HEK293T (cell line): ENCODE measurements around the gene LAMA5.

Experiments used
- CTCF ChIA-PET: fragments of 350-600 bp; formaldehyde crosslinking; extraction: SDS; loops from one replicate; lab custom pipeline; 2021; ENCODE audit warnings: antibody characterized with exemption, inconsistent platforms; lab: Yijun Ruan, JAX
- POLR2A ChIA-PET: fragments of 350-600 bp; formaldehyde crosslinking; extraction: SDS; loops from one replicate; lab custom pipeline; 2020; ENCODE audit warnings: antibody characterized with exemption, inconsistent platforms; lab: Yijun Ruan, JAX
- DNase-seq: peaks from one replicate; pipeline ENCODE4 v3.0.0; 2012; ENCODE audit warnings: mixed read lengths; ENCODE audit errors: extremely low spot score
- ARNT ChIP-seq: fragments of 450-650 bp; IDR thresholded peaks from 2 replicates; pipeline ENCODE4 v1.6.1; 2017; ENCODE audit warnings: mild to moderate bottlenecking
- BHLHE40 ChIP-seq: fragments of 450-650 bp; IDR thresholded peaks from 2 replicates; pipeline ENCODE4 v1.6.1; 2016; ENCODE audit warnings: mild to moderate bottlenecking, moderate library complexity, borderline replicate concordance
- CTBP1 ChIP-seq: fragments of 450-650 bp; IDR thresholded peaks from 2 replicates; pipeline ENCODE4 v1.6.1; 2016; ENCODE audit warnings: borderline replicate concordance
- ELF4 ChIP-seq: fragments of 450-650 bp; IDR thresholded peaks from 2 replicates; pipeline ENCODE4 v1.6.1; 2017; ENCODE audit warnings: antibody characterized with exemption
- FOXA1 ChIP-seq: fragments of 450-650 bp; IDR thresholded peaks from 2 replicates; pipeline ENCODE4 v1.6.1; 2016; ENCODE audit warnings: mild to moderate bottlenecking
- FOXK2 ChIP-seq: fragments of 450-650 bp; IDR thresholded peaks from 2 replicates; pipeline ENCODE4 v1.6.1; 2016; ENCODE audit warnings: mild to moderate bottlenecking
- FOXM1 ChIP-seq: fragments of 450-650 bp; IDR thresholded peaks from 2 replicates; pipeline ENCODE4 v1.6.1; 2017; ENCODE audit warnings: mild to moderate bottlenecking, borderline replicate concordance
- HDGF ChIP-seq: fragments of 450-650 bp; IDR thresholded peaks from 2 replicates; pipeline ENCODE4 v1.6.1; 2017; ENCODE audit warnings: antibody characterized with exemption, borderline replicate concordance
- L3MBTL2 ChIP-seq: fragments of 450-650 bp; conservative IDR thresholded peaks from 2 replicates; pipeline ENCODE4 v1.6.1; 2016; ENCODE audit warnings: mild to moderate bottlenecking
- LEF1 ChIP-seq: fragments of 450-650 bp; IDR thresholded peaks from 2 replicates; pipeline ENCODE4 v1.6.1; 2017; ENCODE audit warnings: mild to moderate bottlenecking, borderline replicate concordance
- NFRKB ChIP-seq: fragments of 450-650 bp; IDR thresholded peaks from 2 replicates; pipeline ENCODE4 v1.6.1; 2016; ENCODE audit warnings: mild to moderate bottlenecking, moderate library complexity
- SP1 ChIP-seq: fragments of 450-650 bp; IDR thresholded peaks from 2 replicates; pipeline ENCODE4 v1.6.1; 2017
- SUZ12 ChIP-seq: fragments of 450-650 bp; IDR thresholded peaks from 2 replicates; pipeline ENCODE4 v1.6.1; 2016; ENCODE audit warnings: mild to moderate bottlenecking
- TARDBP ChIP-seq: fragments of 450-650 bp; IDR thresholded peaks from 2 replicates; pipeline ENCODE4 v1.6.1; 2016
- ZNF384 ChIP-seq: fragments of 450-650 bp; IDR thresholded peaks from 2 replicates; pipeline ENCODE4 v1.6.1; 2016
- TF ChIP-seq, protein P1 (sequence below): fragments of 450-650 bp; IDR thresholded peaks from 2 replicates; pipeline ENCODE4 v1.6.1; 2016

LAMA5 gene

DNA sequence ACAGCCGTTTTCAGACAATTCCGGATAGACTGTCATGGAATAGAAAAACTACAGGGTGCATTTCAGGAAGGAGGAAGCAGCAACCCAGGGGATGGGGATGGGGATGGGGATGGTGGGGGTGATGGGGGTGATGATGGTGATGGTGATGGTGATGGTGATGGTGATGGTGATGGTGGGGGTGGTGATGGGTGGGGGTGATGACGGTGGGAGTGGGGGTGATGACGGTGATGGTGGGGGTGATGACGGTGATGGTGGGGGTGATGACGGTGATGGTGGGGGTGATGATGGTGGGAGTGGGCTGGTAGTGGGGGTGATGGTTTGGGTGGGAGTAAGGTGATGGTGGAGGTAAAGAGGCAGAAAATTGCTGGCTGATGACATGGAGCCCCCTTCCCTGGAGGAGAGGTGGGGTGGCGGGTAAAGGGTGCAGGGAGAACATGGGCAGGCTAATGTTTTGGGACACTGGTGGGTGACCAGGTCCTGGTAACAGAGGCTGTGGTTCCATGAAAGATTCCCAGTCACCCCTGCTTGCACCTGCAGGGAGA is 17.5 kb downstream of the LAMA5 start:
- POLR2A ChIA-PET: interaction anchor here (2.5 kb wide), 1 partner anchor 18 kb away, joined by 7 read pairs; the partner anchor contains the start of gene LAMA5
- no peak for TF ChIP-seq FOXA1
- TF ChIP-seq SP1: no peak
- TF ChIP-seq L3MBTL2: no peak
- TF ChIP-seq ARNT: no peak
- no peak for TF ChIP-seq TARDBP
- TF ChIP-seq SUZ12: no peak
- TF ChIP-seq LEF1: no peak
- no peak for TF ChIP-seq FOXM1
- TF ChIP-seq CTBP1: no peak
- no peak for TF ChIP-seq NFRKB
- no peak for TF ChIP-seq ELF4
- TF ChIP-seq HDGF: no peak
- TF ChIP-seq FOXK2: no peak
- TF ChIP-seq BHLHE40: no peak
- TF ChIP-seq, protein P1, sequence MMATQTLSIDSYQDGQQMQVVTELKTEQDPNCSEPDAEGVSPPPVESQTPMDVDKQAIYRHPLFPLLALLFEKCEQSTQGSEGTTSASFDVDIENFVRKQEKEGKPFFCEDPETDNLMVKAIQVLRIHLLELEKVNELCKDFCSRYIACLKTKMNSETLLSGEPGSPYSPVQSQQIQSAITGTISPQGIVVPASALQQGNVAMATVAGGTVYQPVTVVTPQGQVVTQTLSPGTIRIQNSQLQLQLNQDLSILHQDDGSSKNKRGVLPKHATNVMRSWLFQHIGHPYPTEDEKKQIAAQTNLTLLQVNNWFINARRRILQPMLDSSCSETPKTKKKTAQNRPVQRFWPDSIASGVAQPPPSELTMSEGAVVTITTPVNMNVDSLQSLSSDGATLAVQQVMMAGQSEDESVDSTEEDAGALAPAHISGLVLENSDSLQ: no peak
- TF ChIP-seq ZNF384: no peak
- DNase-seq: no peak
- CTCF ChIA-PET: interaction anchor here (1.1 kb wide), 1 partner anchor 16 kb away, joined by 4 read pairs; no protein-coding TSS in a partner anchor

DNA sequence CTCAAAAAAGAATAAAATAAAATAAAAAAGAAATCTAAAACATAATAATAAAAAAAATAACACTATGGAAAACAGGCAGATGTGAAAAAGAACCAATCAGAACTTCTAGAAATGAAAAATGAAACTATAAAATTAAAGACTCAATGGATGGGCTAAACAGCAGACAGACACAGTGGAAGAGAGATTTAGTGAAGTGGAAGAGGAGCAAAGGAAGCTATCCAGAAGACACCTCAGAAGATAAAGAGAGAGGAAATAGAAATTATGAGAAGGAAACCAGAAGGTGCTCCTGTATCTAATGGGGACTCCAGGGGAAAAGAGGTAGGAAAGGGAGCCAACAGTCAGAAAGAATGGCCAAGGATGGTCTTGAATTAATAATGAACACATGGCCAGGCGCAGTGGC is 18.5 kb downstream of the LAMA5 start:
- ChIA-PET CTCF (no interaction called here), POLR2A (interaction anchor here (2.5 kb wide), 1 partner anchor 19 kb away, joined by 7 read pairs; the partner anchor contains the start of gene LAMA5)
- no peak for DNase-seq
- TF ChIP-seq FOXA1 (no peak), FOXK2 (no peak), L3MBTL2 (no peak), ARNT (no peak), LEF1 (no peak), HDGF (no peak), TARDBP (no peak), ZNF384 (no peak), BHLHE40 (no peak), CTBP1 (no peak), NFRKB (no peak), FOXM1 (no peak), ELF4 (no peak), SUZ12 (no peak), SP1 (no peak)
- TF ChIP-seq, protein P1: no peak

DNA sequence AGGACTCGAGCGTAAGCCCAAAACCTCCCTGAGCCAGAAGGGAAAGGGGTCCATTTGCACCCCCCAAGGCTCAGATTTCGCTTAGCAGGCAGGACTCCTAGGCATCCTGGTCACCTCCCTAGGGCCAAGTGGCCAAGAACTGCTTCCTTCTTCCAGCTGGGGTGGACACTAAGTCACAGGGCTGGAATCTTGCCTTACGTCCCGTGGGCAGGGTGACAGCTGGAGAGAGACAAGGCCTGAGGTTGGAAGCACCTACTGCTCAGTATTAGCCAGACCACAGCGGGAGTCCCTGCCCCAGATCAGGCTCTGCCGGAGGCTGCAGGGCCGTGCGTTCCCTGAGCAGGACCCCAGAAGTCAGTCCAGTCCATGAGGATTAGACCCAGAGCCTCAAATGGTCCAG is 19.7 kb downstream of the LAMA5 start:
- no peak for DNase-seq
- CTCF ChIA-PET: no interaction called here
- POLR2A ChIA-PET: no interaction called here
- TF ChIP-seq, protein P1: no peak
- TF ChIP-seq HDGF (no peak), SUZ12 (no peak), LEF1 (no peak), TARDBP (no peak), NFRKB (no peak), ZNF384 (no peak), FOXM1 (no peak), CTBP1 (no peak), SP1 (no peak)

DNA sequence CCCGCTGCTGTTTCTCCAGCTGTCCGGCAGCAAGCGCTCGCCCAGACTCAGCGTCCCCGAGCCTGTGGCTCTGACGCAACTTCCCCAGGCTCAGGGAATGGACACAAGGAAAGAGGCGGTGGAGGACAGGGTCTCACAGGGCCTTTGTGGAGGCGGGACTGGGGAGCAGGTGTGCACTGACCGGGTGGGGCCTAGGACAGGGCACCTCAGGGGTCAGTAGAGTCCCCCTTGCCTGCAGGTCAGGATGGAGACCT is 20.0 kb downstream of the LAMA5 start:
- ChIA-PET CTCF (no interaction called here), POLR2A (no interaction called here)
- no peak for DNase-seq
- TF ChIP-seq CTBP1: no peak
- TF ChIP-seq HDGF: no peak
- no peak for TF ChIP-seq FOXM1
- TF ChIP-seq ELF4: no peak
- no peak for TF ChIP-seq SUZ12
- no peak for TF ChIP-seq L3MBTL2
- no peak for TF ChIP-seq FOXK2
- TF ChIP-seq FOXA1: no peak
- TF ChIP-seq LEF1: no peak
- no peak for TF ChIP-seq NFRKB
- no peak for TF ChIP-seq BHLHE40
- TF ChIP-seq ZNF384: no peak
- TF ChIP-seq SP1: no peak
- TF ChIP-seq, protein P1: no peak
- no peak for TF ChIP-seq ARNT
- no peak for TF ChIP-seq TARDBP

DNA sequence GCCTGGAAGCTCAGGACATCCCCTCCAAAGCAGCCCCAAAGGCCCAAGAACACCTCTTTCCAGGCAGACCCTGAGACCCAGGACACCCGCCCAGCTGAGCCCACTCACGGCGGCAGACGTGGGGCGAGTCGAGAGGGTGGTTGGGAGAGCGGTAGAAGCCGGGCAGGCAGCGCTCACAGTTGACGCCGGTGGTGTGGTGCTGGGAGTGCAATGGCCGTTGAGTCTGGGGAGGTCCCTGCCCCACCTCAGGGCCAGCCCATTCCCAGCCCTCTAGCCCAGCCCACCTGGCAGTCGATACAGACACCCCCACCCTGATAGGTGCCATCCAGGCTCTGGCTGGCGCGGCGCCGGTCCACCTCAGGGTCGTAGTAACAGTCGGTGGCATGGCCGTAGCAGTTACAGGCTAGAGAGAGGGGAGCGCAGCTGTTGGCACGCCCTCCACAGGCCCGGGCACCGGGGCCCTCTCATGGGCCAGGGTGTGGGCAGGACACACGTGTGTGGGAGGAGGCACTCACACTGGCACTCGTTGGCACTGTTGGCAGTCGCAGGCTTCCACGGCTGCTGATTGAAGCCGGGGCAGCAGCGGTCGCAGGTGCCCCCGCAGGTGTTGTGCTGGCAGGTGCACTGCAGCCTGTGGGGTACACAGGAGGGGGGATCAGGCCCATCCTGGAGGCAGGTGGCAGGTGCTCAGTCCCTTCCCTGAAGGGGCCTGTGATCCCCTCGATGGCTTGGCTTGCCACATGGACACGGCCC is 20.5 kb downstream of the LAMA5 start:
- CTCF ChIA-PET: no interaction called here
- POLR2A ChIA-PET: no interaction called here
- no peak for DNase-seq
- no peak for TF ChIP-seq FOXA1
- no peak for TF ChIP-seq LEF1
- TF ChIP-seq FOXK2: no peak
- TF ChIP-seq NFRKB: no peak
- TF ChIP-seq ZNF384: no peak
- TF ChIP-seq TARDBP: no peak
- TF ChIP-seq SUZ12: no peak
- no peak for TF ChIP-seq FOXM1
- TF ChIP-seq BHLHE40: no peak
- no peak for TF ChIP-seq L3MBTL2
- TF ChIP-seq, protein P1: no peak
- TF ChIP-seq ARNT: no peak
- no peak for TF ChIP-seq HDGF
- TF ChIP-seq ELF4: no peak
- TF ChIP-seq CTBP1: no peak
